GM12801 (cell line): Measurements from ENCODE around the gene KCTD6.

Experiments used
- CTCF ChIP-seq: IDR thresholded peaks from one replicate; pipeline ENCODE4 v1.5.1; 2011; ENCODE audit warnings: control low read depth; ENCODE audit not compliant: insufficient read length; ENCODE audit errors: extremely low read depth

The KCTD6 gene

DNA sequence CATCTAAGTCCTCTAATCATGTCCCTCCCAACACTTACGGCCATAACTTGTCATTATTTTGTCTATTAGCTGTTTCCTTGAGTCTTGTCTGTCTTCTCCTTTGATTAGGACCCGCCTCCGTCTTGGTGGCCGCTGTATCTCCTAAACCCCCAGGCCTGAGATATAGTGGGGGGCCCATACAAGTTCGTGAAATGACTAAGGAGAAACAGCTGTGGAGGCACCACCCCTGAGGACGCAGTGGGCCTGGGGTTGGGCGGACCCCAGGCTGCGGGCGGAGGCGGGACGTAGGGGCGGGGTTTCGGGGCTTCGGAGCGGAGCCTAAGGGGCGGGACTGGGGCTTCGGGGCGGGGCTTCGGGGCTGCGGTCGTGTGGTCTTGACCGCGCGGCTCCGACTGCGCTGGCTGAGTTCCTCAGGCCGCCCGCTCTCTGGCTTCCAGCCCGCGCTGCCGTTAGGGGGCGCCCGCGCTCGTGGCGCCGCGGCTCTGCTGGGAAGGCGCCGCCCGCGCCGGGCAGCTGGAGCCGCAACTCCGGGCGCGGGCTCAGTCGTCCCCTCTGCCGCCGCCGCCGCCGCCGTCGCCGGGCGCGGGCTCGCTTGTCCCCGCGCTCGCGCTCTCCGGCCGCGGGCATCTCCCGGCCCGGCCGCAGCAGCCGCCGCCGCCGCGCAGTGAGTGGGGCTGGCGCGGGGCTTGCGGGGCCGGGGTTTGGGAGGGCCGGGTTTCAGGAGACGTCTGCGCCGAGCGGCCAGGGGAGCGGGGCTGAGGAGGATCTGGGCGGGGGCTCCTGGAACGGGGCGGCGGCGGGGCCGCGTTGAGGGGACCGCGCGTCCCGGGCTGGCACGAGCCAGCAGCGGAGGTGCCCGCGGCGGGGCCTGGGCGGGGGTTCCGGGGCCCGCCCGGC is at the start of gene KCTD6:
Gene KCTD6 (plus strand): TSS at position 591 of the 897 bp plus-strand sequence. CDS start 6,660 bp downstream, outside the sequence.
- no peak for TF ChIP-seq CTCF

DNA sequence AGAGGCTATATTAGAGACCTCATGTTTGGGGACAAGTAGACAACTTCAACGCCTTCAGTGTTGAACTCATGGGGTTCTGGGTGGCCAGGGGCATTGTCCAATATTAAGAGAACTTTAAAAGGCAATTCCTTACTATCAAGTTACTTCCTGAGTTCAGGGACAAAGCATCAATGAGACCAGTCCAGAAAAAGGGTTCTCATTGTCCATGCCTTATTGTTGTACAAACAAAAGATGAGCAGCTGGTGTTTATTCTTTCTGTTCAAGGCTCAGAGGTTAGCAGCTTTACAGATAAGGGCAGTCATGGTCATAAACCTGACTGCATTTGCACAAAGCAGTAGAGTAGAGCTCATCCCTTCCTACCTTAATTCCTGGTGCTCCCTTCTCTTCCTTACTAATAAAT is 39.7 kb upstream of the KCTD6 start:
- no peak for TF ChIP-seq CTCF

DNA sequence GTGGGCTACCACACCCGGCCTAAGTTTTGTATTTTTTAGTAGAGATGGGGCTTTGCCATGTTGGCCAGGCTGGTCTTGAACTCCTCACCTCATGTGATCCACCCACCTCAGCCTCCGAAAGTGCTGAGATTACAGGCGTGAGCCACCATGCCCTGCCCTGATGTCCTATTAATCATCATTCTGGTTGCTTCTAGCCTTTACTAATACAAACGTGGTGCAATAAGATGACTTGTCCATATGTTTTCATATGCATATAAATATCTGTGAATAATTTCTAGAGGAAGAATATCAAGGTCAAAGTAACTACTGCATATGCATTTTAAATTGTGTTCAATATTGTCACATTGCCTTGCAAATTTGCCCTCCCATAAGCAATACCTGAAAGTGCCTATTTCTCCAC is 32.7 kb upstream of the KCTD6 start:
- no peak for TF ChIP-seq CTCF

- no peak for TF ChIP-seq CTCF
Observed at GRCh38 chr3:58462829-58463180, 29.1 kb upstream of the KCTD6 start.

- peak; percentile 60 for TF ChIP-seq CTCF
Observed at GRCh38 chr3:58463181-58463941, 28.5 kb upstream of the KCTD6 start.

DNA sequence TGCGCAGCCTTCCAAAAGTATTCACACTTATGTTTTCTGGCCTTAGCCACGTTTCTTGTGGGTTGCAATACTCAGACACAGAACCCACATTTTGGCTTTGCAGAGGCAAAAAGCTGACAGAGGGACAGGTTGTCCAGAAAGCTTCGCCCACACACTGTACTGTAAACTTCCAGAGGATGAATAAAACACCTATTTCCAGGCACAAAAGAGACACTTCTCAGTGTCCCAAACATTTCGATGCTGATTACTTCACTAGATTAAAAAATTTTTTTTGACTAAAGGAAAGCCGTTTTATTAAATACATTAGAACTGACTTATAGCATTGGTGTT is 28.0 kb upstream of the KCTD6 start:
- TF ChIP-seq CTCF = no peak

GRCh38 chr3:58464866-58465265 is 27.0 kb upstream of the KCTD6 start:
- no peak for TF ChIP-seq CTCF
